A673 (cell line): ENCODE data around the gene OR2F2. TPM values are rescaled to one million over a fixed set of nuclear protein-coding genes. Genes with fewer than 3 reads are reported as not detected.

ENCODE experiments used
- BruUV-seq: library from RNA; stranded (reverse); fragments of 400-500 nt; replicated peaks from 2 replicates; lab custom pipeline; 2021; lab: Mats Ljungman, UMichigan
- CTCF ChIA-PET: fragments of 300-600 bp; sonication (Branson Sonifier 250); formaldehyde crosslinking; loops from one replicate; lab custom pipeline; 2022; ENCODE audit warnings: antibody characterized with exemption; lab: Charles Lee
- POLR2A ChIA-PET: fragments of 300-600 bp; sonication (Branson Sonifier 250); formaldehyde crosslinking; loops from one replicate; lab custom pipeline; 2022; ENCODE audit warnings: antibody characterized with exemption; ENCODE audit not compliant: low non-redundant PET; lab: Charles Lee
- DNase-seq: peaks from one replicate; pipeline ENCODE4 v3.0.0-alpha.2; 2015; ENCODE audit warnings: low spot score
- H3K27ac ChIP-seq: fragments of 200-600 bp; sonication (generic); 2 replicates; pipeline ENCODE4 v1.5.1; 2016; ENCODE audit warnings: mixed run types, low read depth, mild to moderate bottlenecking, mixed read lengths, antibody characterized with exemption, low read length; ENCODE audit not compliant: poor library complexity, severe bottlenecking
- H3K27me3 ChIP-seq: fragments of 200-600 bp; sonication (generic); replicated peaks from 2 replicates; pipeline ENCODE4 v1.6.1; 2017; ENCODE audit warnings: mixed run types, low read depth, mild to moderate bottlenecking, mixed read lengths, antibody characterized with exemption, low read length; ENCODE audit not compliant: insufficient read depth, poor library complexity
- H3K36me3 ChIP-seq: fragments of 200-600 bp; sonication (generic); 2 replicates; pipeline ENCODE4 v1.6.1; 2016; ENCODE audit warnings: mixed run types, mild to moderate bottlenecking, mixed read lengths, antibody characterized with exemption, low read length; ENCODE audit not compliant: insufficient read depth, poor library complexity, severe bottlenecking
- H3K4me1 ChIP-seq: fragments of 200-600 bp; sonication (generic); 2 replicates; pipeline ENCODE4 v1.6.1; 2017; ENCODE audit warnings: mixed run types, mild to moderate bottlenecking, mixed read lengths, antibody characterized with exemption, low read length; ENCODE audit not compliant: insufficient read depth, poor library complexity, severe bottlenecking
- H3K4me3 ChIP-seq: fragments of 200-600 bp; sonication (generic); 2 replicates; pipeline ENCODE4 v1.5.1; 2016; ENCODE audit warnings: low read depth, mixed run types, mild to moderate bottlenecking, mixed read lengths, low read length; ENCODE audit not compliant: poor library complexity, severe bottlenecking
- H3K9me3 ChIP-seq: fragments of 200-600 bp; sonication (generic); 2 replicates; pipeline ENCODE4 v1.6.1; 2016; ENCODE audit warnings: mixed run types, low read depth, mild to moderate bottlenecking, mixed read lengths, antibody characterized with exemption, low read length; ENCODE audit not compliant: poor library complexity, severe bottlenecking
- CTCF ChIP-seq: fragments of 300-800, 200-600 bp; sonication (generic); conservative IDR thresholded peaks from 2 replicates; pipeline ENCODE4 v1.5.1; 2017; ENCODE audit warnings: low read depth, mild to moderate bottlenecking, antibody characterized with exemption, low read length, moderate library complexity, mixed read lengths
- EZH2 ChIP-seq: fragments of 200-600 bp; sonication (generic); IDR thresholded peaks from 2 replicates; pipeline ENCODE4 v1.6.1; 2017; ENCODE audit warnings: borderline replicate concordance, low read depth, mild to moderate bottlenecking, mixed read lengths, antibody characterized with exemption, low read length; ENCODE audit not compliant: poor library complexity, severe bottlenecking
- intact Hi-C: fragments of 100-400 bp; cut with micrococcal nuclease; formaldehyde crosslinking; loops from one replicate; pipeline ENCODE4 v1.10.0; 2022; ENCODE audit not compliant: unreplicated experiment
- total RNA-seq: library from RNA; stranded (reverse); gene quantifications from 2 replicates; pipeline ENCODE4 v1.2.3, GENCODE V29; 2021

OR2F2 gene
- total RNA-seq, 1 experiment from 2014 or later, result not detected

GRCh38 chr7:143900230-143900766 lies 34.7 kb upstream of the OR2F2 start:
- Histone ChIP-seq H3K36me3 (peaks cover 5% of the 10 kb centered on the region), H3K27ac (no peak overlapping the region), H3K27me3 (no peaks in the 10 kb centered on the region), H3K9me3 (no peaks in the 10 kb centered on the region), H3K4me1 (peaks cover 9% of the 10 kb centered on the region), H3K4me3 (peak overlapping the region; percentile 75)
- BruUV-seq, result no TSS peak
- no peak for TF ChIP-seq CTCF
- no peak for TF ChIP-seq EZH2
- no peak for DNase-seq
- ChIA-PET POLR2A (no interaction called here), CTCF (no interaction called here)
- intact Hi-C loops, result loop anchor here (10.0 kb wide), 1 partner anchor 225 kb away; the partner anchor contains the start of gene OR2A14

- no TSS peak for BruUV-seq
- Histone ChIP-seq H3K4me3 (peak overlapping the region; percentile 75), H3K36me3 (peaks cover 5% of the 10 kb centered on the region), H3K9me3 (no peaks in the 10 kb centered on the region), H3K27ac (peak overlapping the region; percentile 77), H3K4me1 (no peaks in the 10 kb centered on the region), H3K27me3 (no peaks in the 10 kb centered on the region)
- DNase-seq, result no peak
- TF ChIP-seq EZH2 (no peak), CTCF (no peak)
- ChIA-PET CTCF (interaction anchor here (0.6 to 1.8 kb wide), 4 partner anchors 9 to 227 kb away, joined by 3 to 23 read pairs (median 6); no protein-coding TSS in a partner anchor), POLR2A (interaction anchor here (0.7 kb wide), 1 partner anchor 18 kb away, joined by 4 read pairs; no protein-coding TSS in a partner anchor)
- intact Hi-C loops, result loop anchor here (10.0 kb wide), 1 partner anchor 224 kb away; the partner anchor contains the start of gene OR2A14
Measured at GRCh38 chr7:143901332-143901667, 33.7 kb upstream of the OR2F2 start.

GRCh38 chr7:143901668-143902331 lies 33.2 kb upstream of the OR2F2 start, which contains the start of gene TCAF1:
Gene TCAF1, minus strand, starts transcription at chr7:143902176. Its CDS starts 25,568 bp downstream, at chr7:143876608.
- Histone ChIP-seq H3K4me1 (no peaks in the 10 kb centered on the region), H3K4me3 (peak within 1 kb of the TSS; percentile 75), H3K27me3 (no peaks in the 10 kb centered on the region), H3K9me3 (no peaks in the 10 kb centered on the region), H3K27ac (peak within 1 kb of the TSS; percentile 77), H3K36me3 (peaks cover 5% of the 10 kb centered on the region)
- ChIA-PET POLR2A (interaction anchor here (0.5 to 0.7 kb wide), 2 partner anchors 19 to 122 kb away, joined by 4 read pairs; no protein-coding TSS in a partner anchor), CTCF (interaction anchor here (0.6 to 1.8 kb wide), 4 partner anchors 9 to 226 kb away, joined by 3 to 23 read pairs (median 6); no protein-coding TSS in a partner anchor)
- TF ChIP-seq EZH2 (no peak), CTCF (peak; percentile 43)
- intact Hi-C loops, result loop anchor here (10.0 kb wide), 1 partner anchor 223 kb away; the partner anchor contains the start of gene OR2A14
- BruUV-seq, result no TSS peak
- peak; percentile 96 for DNase-seq
